OCI-LY3 (cell line): ENCODE measurements around the gene GNS.

Experiments
- H2AFZ ChIP-seq: fragments of 200-600, 300-600 bp; shearing (Covaris generic); 2 replicates; pipeline ENCODE4 v1.6.0; 2014; ENCODE audit warnings: antibody characterized with exemption, low read depth, low read length
- H3K27ac ChIP-seq: fragments of 200-600, 300-600 bp; sonication (generic); 2 replicates; pipeline ENCODE4 v1.5.1; 2014; ENCODE audit warnings: mild to moderate bottlenecking, low read length, moderate library complexity, mixed read lengths
- H3K27me3 ChIP-seq: fragments of 200-600, 300-600 bp; sonication (generic); 2 replicates; pipeline ENCODE4 v1.6.1; 2014; ENCODE audit warnings: low read depth, low read length, mixed read lengths
- H3K36me3 ChIP-seq: fragments of 200-600, 300-600 bp; sonication (generic); replicated peaks from 2 replicates; pipeline ENCODE3; 2014; ENCODE audit warnings: low read depth, low read length, mixed read lengths
- H3K4me1 ChIP-seq: fragments of 300-600, 200-600 bp; sonication (generic); 2 replicates; pipeline ENCODE4 v1.6.1; 2014; ENCODE audit warnings: low read length, mixed read lengths
- H3K4me2 ChIP-seq: fragments of 200-600, 300-600 bp; sonication (generic); 2 replicates; pipeline ENCODE4 v1.6.1; 2014; ENCODE audit warnings: low read length, mixed read lengths
- H3K4me3 ChIP-seq: fragments of 300-600, 200-600 bp; sonication (generic); 2 replicates; pipeline ENCODE4 v1.5.1; 2014; ENCODE audit warnings: antibody characterized with exemption, mild to moderate bottlenecking, low read length, moderate library complexity
- H3K79me2 ChIP-seq: fragments of 300-600, 200-600 bp; shearing (Covaris generic); 2 replicates; pipeline ENCODE4 v1.6.1; 2014; ENCODE audit warnings: mild to moderate bottlenecking, low read length, mixed read lengths
- H3K9ac ChIP-seq: fragments of 300-600, 200-600 bp; shearing (Covaris generic); 2 replicates; pipeline ENCODE4 v1.6.0; 2014; ENCODE audit warnings: mild to moderate bottlenecking, low read length, moderate library complexity
- H3K9me3 ChIP-seq: fragments of 200-600, 300-600 bp; shearing (Covaris generic); 2 replicates; pipeline ENCODE4 v1.6.1; 2014; ENCODE audit warnings: low read length, mixed read lengths; ENCODE audit not compliant: insufficient read depth
- H4K20me1 ChIP-seq: fragments of 200-600, 300-600 bp; sonication (generic); 2 replicates; pipeline ENCODE4 v1.6.1; 2016; ENCODE audit warnings: low read length, mixed read lengths; ENCODE audit not compliant: insufficient read depth
- CTCF ChIP-seq: fragments of 200-600, 300-600 bp; sonication (generic); IDR thresholded peaks from 2 replicates; pipeline ENCODE4 v1.5.1; 2014; ENCODE audit warnings: antibody characterized with exemption, low read length, low read depth
- EZH2phosphoT487 ChIP-seq: fragments of 200-600 bp; shearing (Covaris generic); IDR thresholded peaks from 2 replicates; pipeline ENCODE4 v1.6.1; 2018; ENCODE audit warnings: antibody characterized with exemption, mixed run types, low read depth

Gene GNS

GRCh38 chr12:64744422-64745258, 14.6 kb downstream of the GNS start:
- Histone ChIP-seq H3K27me3 (no peaks in the 10 kb centered on the region), H3K4me2 (no peak overlapping the region), H3K4me3 (no peak overlapping the region), H3K79me2 (no peaks in the 10 kb centered on the region), H3K9me3 (no peaks in the 10 kb centered on the region), H2AFZ (no peak overlapping the region), H3K4me1 (no peaks in the 10 kb centered on the region), H3K36me3 (peaks cover 3% of the 10 kb centered on the region), H3K27ac (no peak overlapping the region), H3K9ac (no peak overlapping the region), H4K20me1 (no peaks in the 10 kb centered on the region)
- TF ChIP-seq CTCF (no peak), EZH2phosphoT487 (no peak)

GRCh38 chr12:64743206-64743605, 16.0 kb downstream of the GNS start:
- Histone ChIP-seq H3K27me3 (no peaks in the 10 kb centered on the region), H3K9ac (no peak overlapping the region), H3K4me1 (no peaks in the 10 kb centered on the region), H2AFZ (no peak overlapping the region), H3K36me3 (peaks cover 9% of the 10 kb centered on the region), H3K79me2 (no peaks in the 10 kb centered on the region), H3K9me3 (no peaks in the 10 kb centered on the region), H3K4me2 (no peak overlapping the region), H3K4me3 (no peak overlapping the region), H4K20me1 (no peaks in the 10 kb centered on the region), H3K27ac (no peak overlapping the region)
- TF ChIP-seq CTCF, result no peak
- no peak for TF ChIP-seq EZH2phosphoT487

DNA sequence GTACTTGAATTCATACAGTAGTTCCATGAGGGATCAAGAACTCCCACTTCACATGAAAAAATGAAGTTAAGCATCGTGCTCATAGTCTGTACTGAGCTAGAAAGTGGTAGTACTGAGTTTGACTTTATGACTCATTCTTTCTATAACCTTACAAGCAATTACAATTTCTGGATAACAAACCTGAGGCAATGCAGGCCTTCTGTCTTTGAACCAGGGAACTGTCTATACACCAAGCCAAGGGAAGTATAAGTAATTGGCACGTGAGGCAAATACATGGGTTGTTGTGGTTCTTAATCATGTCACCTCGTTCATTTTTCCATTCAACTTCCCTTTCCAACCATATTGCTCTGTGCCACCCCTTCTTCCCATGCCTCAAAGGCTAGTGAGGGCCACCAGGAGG, 16.8 kb downstream of the GNS start:
- H3K36me3 ChIP-seq, result peaks cover 11% of the 10 kb centered on the region
- peaks cover 4% of the 10 kb centered on the region; the same call in 1 of the 2 replicates for H3K4me1 ChIP-seq
- no peak overlapping the region for H3K4me3 ChIP-seq

DNA sequence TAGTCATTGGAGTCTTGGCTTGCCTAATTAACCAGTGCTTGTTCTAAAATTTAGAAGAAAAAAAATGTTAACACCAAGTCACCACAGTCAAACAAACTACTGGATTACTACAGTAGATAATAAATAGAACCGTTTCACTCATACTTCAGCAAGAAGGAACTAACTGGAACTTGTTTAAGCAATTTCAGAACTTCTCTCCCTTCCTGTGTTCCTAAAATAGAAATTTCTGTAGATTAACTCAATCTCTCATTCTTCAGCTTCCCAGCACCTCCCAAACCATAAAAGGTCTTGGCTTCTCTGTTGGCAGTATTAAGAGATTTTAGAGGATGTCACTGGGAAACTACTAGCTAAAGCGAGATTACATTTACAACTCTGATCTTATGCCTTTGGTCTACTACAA, 18.6 kb downstream of the GNS start:
- H3K36me3 ChIP-seq, result peaks cover 17% of the 10 kb centered on the region
- no peak overlapping the region for H3K4me3 ChIP-seq
- H3K4me1 ChIP-seq, result peaks cover 6% of the 10 kb centered on the region; the same call in 1 of the 2 replicates
- TF ChIP-seq EZH2phosphoT487 (no peak), CTCF (no peak)
- H2AFZ ChIP-seq, result no peak overlapping the region
- no peaks in the 10 kb centered on the region for H4K20me1 ChIP-seq
- no peaks in the 10 kb centered on the region for H3K79me2 ChIP-seq
- H3K9me3 ChIP-seq, result no peaks in the 10 kb centered on the region
- no peak overlapping the region for H3K9ac ChIP-seq
- H3K27ac ChIP-seq, result no peak overlapping the region
- H3K27me3 ChIP-seq, result no peaks in the 10 kb centered on the region
- H3K4me2 ChIP-seq, result no peak overlapping the region

More for the DNA sequence above, 16.8 kb downstream of the GNS start:
- Histone ChIP-seq H2AFZ (no peak overlapping the region), H3K9me3 (no peaks in the 10 kb centered on the region), H3K27me3 (no peaks in the 10 kb centered on the region), H3K4me2 (no peak overlapping the region), H3K9ac (no peak overlapping the region), H4K20me1 (no peaks in the 10 kb centered on the region), H3K79me2 (no peaks in the 10 kb centered on the region), H3K27ac (no peak overlapping the region)
- TF ChIP-seq CTCF (no peak), EZH2phosphoT487 (no peak)
